Keratinocyte (primary cell): ENCODE data around the gene MAP3K4.

Experiments
- EZH2 ChIP-seq: IDR thresholded peaks from one replicate; pipeline ENCODE4 v1.6.1; 2012; ENCODE audit warnings: inconsistent platforms, mild to moderate bottlenecking, low read length, moderate library complexity
- TF ChIP-seq, protein P1 (sequence below), 3 experiments: IDR thresholded peaks in 1 of 3; conservative IDR thresholded peaks in 1 of 3; optimal IDR thresholded peaks in 1 of 3; 2 replicates in 2 of 3; 3 replicates in 1 of 3; pipeline versions ENCODE3 to v1.5.1; 2011; ENCODE audit warnings: low read length in 3 of 3, mild to moderate bottlenecking in 3 of 3, moderate library complexity in 2 of 3, control low read depth in 1 of 3, inconsistent platforms in 1 of 3; ENCODE audit not compliant: insufficient read depth in 2 of 3; ENCODE audit errors: extremely low read depth in 1 of 3

DNA sequence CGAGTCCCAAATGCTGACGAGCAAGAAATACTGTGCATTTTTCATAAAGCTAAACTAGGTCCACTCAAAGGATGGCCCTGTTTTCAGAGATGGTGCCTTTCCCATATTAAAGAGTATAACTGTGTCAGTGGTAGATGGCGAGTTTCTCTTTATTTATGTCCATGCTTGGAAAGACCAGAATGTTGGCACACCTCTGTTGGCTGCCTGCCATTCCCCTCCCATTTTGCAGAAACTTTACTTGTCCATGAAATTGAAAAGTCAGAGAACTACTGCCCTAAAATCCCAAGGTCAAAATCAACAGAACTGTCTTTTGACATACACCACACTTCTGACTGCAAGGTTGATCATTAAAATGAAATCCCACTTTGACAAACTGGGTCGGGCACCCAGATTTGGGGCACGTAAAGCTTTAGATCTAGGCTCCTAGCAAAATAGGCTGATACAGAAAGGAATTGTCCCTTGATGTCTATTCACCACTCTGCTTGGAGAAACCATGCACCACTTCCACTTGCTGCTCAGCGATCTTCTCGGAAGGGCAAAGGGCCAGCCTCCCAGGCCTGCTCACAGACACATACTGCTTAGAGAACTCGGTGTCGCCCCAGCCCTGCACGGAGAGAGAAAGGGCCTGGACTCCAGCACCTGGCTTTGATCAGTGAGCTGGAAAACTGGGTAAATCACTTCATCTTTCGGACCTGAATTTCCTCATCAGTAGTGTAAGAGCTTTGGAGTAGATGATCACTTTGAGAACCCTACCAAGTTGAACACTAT is 152.3 kb downstream of the MAP3K4 start:
- TF ChIP-seq, protein P1, sequence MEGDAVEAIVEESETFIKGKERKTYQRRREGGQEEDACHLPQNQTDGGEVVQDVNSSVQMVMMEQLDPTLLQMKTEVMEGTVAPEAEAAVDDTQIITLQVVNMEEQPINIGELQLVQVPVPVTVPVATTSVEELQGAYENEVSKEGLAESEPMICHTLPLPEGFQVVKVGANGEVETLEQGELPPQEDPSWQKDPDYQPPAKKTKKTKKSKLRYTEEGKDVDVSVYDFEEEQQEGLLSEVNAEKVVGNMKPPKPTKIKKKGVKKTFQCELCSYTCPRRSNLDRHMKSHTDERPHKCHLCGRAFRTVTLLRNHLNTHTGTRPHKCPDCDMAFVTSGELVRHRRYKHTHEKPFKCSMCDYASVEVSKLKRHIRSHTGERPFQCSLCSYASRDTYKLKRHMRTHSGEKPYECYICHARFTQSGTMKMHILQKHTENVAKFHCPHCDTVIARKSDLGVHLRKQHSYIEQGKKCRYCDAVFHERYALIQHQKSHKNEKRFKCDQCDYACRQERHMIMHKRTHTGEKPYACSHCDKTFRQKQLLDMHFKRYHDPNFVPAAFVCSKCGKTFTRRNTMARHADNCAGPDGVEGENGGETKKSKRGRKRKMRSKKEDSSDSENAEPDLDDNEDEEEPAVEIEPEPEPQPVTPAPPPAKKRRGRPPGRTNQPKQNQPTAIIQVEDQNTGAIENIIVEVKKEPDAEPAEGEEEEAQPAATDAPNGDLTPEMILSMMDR (optimal IDR thresholded peaks at IDR 0.05 in 1 of 3, IDR thresholded peaks at IDR 0.05 in 1 of 3, conservative IDR thresholded peaks at IDR 0.05 in 1 of 3; ENCODE audit: extremely low read depth in 1 of 3, insufficient read depth in 2 of 3, low read length in 3 of 3): no peak
- TF ChIP-seq EZH2: no peak
